GM19467 (cell line): Measurements from ENCODE around the gene ERI3.
A peak's percentile ranks its signal among the peaks of the same experiment; 100 is the strongest.

ENCODE experiments used
- ATAC-seq: cut with Tn5 transposase; IDR thresholded peaks from one replicate; pipeline ENCODE4 v1.9.1; 2021; ENCODE audit warnings: mild to moderate bottlenecking, moderate library complexity; ENCODE audit not compliant: unreplicated experiment

The ERI3 gene, protein sequence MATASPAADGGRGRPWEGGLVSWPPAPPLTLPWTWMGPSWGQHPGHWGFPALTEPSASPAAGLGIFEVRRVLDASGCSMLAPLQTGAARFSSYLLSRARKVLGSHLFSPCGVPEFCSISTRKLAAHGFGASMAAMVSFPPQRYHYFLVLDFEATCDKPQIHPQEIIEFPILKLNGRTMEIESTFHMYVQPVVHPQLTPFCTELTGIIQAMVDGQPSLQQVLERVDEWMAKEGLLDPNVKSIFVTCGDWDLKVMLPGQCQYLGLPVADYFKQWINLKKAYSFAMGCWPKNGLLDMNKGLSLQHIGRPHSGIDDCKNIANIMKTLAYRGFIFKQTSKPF

DNA sequence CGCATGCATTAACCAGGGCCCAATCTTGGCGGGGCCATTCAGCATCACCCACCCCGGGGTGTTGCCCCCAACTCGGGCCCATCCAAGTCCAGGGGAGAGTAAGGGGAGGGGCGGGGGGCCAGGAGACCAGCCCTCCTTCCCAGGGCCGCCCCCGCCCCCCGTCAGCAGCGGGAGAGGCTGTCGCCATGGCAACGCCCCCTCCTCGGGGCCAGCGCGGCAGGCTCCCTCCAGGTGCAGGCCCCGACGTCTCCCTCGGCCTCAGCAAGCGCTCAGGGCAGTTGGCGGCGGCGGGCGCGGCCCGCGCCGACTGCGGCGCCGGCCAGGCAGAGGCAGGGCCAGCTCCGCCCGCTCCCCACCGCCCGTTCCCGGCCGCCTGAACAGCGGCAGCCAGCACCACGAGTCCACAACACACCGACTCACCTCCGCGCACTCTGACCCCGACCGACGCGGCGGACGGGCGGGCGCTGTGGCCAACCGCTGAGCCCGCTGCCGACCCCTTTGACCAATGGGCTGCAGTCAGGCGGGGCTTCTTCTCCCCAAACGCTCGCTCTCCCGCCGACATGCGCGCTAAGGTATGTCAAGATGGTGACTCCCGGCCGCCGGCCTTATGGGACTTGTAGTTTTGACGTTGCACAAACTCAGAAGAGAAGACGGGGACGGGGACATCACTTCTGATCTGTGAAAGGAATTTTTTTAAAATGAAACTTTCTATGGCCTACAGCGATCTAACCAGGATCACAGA lies at the start of gene ERI3:
ERI3 (minus strand) TSS at position 418 of the 742 bp plus-strand sequence; CDS start at position 187, 231 bp downstream.
- ATAC-seq = peak; percentile 95

DNA sequence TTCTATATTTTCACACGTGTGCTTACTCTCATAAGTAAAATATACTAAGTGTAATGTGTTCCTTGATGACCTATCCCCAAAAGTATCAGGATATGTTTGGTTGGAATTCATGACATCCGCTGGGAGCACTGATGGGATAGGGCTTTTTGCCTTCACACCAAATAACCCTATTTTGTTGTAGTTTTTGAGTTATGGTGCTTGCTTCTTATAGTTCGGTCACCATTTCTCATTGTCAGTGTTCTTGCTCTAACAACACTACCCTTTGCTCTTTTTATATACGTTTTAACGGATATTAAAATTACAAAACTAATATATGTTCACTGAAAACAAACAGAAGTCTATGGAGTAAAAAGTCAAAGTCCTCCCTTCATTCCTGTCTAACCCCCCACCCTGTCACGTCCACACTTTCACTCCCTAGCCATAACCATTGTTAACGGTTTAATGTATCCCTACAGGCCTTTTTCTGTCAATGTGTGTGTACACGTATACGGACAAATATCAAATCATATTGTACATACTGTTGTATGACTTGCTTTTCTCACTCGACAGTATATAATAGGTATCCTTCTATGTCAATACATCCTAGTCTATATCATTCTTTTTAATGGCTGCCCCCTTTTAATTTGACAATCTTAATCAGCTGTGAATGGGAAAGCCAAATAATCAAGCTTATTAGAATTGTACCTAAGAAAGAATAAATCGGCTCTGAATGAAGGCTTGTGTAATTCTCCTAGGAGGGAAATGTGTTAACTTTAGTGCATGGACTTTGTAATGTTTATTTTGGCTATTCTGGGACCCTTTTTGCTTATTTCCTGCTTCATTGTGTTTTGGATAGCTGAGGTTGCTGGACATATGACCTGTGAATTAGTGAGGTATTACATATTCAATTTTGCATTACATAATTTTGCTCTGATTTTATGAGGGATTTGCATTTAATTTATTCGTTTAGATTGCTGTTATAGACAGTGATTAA lies 46.5 kb upstream of the ERI3 start:
- no peak for ATAC-seq

DNA sequence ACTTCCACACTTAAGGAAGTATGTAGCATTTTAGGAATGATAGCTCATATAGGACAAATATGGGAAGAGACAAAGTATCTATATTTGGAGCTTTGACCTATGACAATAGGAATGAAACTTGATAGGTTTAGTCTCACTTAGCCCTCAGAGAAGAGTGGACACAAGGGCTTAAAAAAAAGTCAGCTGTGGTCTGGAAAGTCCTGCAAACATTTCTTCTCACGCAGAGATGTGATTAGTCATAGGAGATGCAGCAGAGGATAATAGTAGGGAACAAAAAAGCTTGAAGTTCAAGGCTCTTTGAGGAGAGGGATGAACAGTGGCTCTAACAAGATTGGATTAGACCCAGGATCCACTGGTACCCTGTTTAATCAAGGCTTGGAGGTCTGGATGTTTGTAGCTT lies 35.2 kb upstream of the ERI3 start:
- no peak for ATAC-seq

DNA sequence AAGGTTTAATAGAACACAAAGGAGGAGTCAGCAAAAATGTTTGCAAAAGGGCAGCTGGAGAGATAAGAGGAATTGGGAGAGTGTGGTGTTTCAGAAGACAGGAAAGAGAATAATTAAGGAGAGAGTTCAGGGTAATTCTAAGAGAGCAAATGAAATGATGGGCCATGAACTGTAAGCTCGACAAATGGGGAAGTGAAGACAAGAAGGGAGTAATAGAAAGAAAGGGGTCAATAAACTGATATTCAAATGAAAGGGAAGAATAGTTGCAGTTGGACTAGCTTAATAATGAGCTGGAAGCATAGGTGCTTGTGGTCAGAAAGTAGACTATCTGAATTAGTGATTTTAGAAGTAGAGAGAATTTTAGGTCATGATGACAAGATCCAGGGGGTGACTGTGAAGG lies 34.4 kb upstream of the ERI3 start:
- ATAC-seq = no peak

DNA sequence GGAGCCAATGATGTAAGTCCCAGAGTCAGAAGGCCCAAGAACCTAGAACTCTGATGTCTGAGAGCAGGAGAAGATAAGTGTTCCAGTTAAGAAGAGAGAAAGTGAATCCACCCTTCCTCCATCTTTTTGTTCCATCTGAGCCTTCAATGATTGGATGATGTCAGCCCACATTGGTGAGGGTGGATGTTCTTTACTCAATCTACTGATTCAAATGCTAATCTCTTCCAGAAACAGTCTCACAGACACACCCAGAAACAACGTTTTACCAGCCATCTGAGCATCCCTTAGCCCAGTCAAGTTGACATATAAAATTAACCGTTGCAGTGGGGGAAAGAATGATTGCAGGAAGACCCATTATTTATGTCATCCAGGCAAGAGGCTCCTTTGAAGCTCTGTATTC lies 33.5 kb upstream of the ERI3 start:
- no peak for ATAC-seq

DNA sequence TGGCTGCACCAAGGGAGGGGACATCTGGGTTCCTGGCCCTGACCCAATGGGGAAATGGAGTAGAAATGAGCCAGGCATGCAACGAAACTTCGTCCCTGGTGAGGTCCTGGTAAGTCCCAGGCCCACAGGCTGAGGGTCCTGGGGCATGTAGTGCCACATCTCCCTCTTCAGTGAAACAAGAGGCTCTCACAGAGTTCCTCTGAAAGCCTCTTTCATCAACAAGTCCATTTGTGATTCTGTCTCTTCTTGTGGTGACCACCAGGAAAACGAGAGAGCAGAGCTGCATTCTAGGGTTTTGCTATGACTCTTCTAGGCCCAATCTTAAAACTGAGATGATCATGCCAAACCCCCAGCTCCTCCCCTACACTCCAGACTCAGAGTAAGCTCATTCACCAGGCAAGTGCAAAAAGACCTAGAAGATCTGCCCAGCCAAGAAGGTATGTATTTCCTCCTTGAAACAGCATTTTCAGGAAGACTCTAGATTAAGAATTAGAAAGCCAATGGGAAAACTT lies 25.7 kb upstream of the ERI3 start:
- no peak for ATAC-seq

DNA sequence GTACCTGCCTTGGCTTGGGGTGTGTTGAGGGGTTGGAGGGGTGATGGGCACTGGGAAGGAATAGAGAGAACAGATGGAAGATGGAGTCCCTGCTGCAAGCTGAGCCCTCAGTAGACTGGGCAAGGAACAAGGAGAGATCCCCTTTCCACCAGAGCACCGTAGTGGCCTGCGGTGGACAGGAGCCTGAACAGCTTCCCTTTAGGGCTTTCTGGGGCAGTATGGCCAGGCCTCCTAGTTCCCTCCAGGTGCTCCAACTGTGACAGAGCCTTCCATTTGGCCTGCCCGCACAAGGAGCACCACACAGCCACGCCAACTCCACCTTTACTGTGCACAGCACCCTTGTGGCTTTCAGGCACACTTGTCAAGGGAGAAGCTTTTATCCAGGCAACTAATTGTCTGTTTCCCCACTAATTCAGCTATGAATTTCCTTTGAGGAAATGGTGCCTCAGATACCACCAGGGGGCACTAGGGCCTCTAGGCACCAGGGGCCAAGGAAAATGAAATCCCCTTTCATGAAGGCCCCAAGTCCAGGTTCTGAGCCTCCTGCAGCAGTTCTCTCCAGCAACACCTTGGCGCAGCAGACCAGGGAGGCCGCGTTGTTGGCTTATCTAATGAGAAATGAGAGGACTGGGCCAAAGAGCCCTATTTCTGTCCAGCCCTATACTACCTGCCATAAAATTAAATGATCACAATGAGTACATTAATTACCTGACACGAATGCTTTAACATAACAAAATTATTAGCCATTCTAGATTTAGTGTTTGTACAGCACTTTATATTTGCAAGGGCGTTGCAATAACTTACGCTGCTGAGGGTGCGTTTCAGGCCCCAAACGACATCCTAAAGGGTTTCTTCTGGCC lies 23.1 kb upstream of the ERI3 start:
- no peak for ATAC-seq

DNA sequence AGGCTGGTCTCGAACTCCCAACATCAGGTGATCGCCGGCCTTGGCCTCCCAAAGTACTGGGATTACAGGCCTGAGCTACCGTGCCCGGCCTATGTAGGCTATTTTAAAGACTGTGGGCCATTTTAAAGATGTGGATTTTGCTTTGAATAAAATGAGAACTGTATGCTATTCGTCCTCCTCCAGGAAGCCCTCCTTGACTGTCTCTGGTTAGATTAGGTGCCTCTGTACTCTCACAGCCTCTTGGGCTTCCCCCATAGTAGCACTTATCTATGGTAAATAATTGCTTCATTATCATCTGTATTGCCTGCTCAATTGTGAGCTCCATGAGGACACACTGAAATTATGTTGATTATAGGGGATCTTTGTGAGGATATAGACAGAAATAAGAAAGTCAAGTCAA lies 20.5 kb upstream of the ERI3 start:
- no peak for ATAC-seq

DNA sequence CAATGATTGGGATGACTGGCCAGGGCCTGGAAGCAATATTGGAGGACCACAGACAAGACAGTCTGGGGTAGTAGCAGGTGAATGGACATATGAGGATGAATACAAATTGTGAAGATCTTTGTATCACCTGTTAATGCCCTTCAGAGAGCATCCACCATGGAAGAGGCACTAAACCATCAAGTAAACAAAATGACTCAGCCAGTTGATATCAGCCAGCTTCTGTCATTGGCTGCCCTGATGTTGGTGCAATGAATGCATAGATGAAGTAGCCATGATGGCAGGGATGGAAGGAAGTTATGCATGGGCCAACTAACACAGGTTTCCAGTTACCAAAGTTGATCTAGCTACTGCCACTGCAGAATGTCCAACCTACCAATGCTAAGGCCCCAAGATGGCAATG lies 16.1 kb upstream of the ERI3 start:
- no peak for ATAC-seq

DNA sequence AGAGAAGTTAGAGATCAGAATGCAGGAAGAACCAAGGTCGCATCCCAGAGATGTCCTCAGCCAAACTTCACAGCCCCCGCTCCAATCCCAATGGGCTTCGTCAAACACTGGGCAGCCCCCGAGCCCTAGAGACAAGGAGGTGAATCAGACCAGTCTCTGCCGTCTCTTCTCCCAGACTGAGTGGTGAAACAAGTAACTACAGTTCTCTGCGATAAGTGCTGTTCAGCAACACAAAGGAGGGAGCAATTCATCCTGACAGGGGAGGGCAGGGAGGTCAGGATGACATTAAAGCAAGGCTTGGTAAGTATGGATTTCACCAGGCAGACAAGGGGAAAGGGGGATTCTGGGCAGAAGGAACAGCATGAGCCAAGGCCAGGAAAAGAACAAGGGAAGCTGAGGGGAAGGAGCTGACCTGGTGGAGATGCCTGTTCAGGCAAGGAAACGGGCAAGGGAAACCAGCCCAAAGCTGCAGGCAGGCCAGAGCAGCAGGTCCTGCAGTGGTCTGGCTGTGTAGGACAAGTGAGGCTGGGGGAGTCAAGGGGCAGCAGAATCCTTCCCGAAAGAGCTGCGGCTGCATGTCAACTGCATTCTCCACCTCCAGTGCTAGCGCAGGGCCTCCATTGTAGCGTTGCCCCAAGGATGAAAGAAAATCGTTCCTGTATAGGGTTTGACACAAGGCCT lies 13.6 kb upstream of the ERI3 start:
- ATAC-seq = no peak

DNA sequence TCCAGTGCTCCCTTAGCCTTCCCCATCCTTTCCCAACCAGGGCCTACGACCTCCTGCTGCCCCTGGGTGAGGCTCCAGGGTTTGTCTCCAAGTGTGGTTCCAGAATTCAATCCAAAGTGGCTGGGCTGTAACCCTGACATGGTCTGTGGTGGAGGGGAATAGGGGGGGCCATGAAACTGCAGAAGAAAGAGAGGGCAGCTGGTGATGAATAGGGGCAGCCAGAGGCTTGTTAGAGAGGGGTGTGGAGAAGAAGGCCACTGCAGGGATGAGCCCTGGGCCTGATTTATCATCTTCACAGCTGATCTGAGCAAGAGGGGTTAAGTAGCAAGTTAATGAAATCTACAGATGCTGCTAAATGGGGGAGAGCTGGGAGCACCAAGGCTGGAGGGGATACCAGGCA lies 12.9 kb upstream of the ERI3 start:
- ATAC-seq = no peak

DNA sequence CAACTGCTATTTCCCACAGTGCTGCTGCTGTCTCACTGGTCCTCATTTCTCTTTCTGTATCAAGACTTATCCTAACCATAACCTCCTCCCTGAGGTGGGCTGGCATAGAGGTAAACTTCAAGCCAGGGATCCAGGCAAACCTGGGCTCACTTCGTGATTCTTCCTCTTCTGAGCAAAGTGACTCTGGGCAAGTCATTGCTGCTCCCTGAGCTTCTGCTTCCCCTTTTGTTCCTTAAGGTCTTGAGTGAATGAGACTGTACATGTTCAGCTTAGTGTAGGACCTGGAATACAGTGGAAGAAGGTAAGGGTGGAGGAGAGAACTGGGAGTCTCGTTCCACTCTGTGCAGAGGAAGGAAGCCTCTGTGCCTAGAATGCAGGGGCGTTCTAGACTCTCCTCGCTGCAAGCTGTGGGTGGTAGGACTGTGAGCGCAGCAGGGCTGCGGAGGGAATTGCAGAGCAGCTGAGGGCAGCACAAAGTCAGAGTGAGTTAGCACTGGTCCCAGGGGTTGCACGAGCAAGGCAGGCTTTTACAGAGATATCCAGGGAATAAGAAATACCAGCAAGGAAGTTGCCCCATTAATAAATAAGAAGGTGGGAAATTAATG lies 11.4 kb upstream of the ERI3 start:
- no peak for ATAC-seq

DNA sequence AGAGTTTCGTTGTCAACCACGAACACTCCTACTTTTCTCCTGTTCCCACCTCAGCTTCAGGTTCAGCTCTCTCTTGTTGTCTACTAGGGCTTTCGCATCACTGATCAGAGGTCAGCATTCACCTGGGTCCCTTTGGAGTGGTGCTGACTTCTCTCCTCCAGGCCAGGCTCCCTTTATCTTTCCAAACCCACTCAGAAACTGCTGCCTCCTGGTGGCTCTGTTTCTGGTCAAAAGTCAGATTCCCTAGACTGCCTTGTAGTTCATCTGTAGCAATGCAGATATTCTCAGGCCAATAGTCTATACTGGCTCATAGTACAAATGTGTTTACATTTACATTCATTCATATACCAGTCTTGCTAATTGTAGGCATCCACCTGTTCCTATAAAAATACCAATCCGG lies 6.4 kb upstream of the ERI3 start:
- no peak for ATAC-seq

DNA sequence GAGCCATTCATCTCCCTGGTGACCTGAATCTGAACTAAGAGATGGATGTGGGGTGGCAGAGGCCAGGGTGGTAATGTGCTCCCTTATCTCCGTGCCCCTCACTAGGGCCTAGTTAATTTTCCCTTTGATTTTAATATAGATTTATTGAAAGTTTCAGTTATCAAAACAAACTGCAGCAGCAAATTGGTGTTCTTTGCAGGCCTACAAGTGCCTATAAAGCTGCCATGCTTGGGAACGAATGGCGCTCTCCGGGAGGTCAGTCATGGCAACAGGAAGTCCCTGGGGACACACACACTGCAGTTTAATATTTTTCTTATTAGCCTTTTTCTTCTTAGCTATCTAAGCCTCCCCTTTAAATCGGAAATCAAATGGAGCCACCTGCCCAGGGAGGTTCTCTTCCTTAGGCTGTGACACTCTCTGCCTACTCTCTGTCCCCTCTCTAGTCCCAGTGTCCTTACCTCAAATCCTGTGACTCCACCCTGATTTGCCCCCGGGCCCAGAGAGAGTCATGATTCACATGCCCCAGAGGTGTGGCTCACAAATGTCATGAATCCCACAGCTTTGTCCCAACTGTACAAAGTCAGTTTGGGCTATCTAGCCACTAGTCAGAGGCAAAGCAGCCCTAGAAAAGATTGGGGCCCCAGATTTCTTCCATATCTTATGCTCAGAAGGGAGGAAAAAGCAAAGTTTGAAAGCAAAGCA lies 4.3 kb upstream of the ERI3 start:
- ATAC-seq = no peak

DNA sequence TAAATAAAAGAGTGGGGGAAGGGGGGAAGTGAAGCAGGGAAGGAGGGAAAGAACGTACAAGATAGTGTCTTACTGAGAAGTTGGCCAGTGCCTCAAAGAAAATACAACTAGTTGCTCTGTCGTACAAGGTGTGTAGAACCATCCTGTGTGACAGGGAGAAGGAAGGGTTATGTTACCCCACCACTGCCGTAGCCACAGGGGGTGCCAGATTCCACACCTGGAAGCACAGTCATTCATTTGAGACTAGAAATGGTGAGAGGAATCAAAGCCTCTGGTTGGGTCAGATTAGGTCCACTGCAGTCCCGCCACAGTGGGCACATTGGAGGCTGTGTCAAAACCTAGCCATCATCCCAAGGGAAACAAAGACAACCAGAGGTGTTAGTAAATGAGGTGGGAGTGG lies 2.7 kb upstream of the ERI3 start:
- no peak for ATAC-seq

DNA sequence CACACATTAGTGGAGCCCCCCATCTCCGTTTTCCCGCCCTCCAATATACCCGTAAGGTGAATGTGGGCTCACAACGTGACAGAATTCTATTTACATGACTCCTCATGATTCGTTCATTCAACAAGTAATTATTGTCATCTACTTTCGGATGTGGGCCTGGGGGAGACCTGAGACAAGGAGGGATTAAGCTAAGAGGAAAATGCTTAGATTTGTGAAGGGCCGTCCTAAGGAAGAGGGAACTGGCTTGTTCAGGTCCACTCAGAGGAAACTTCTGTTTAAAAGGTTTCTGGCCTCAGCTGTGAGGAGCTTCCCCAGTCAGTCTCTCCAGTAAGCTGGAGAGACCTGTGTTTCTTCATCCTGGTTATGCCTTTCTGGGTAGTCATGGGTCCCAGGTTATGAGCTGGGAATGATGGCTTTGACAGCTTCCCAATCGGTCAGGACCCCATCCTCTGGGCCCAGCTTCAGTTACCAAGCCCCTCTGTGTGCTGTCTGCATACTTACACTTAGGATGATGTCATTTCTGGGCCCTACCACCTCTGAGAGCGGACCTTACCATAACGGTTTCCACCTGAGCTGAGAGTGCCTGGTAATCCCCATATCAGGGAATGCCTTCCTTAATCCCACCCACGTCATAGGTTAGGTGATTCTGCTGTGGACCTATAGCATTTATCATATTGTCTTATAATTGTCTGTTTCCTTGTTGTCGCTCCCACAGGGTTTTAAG lies 687 bp upstream of the ERI3 start:
- ATAC-seq = no peak

DNA sequence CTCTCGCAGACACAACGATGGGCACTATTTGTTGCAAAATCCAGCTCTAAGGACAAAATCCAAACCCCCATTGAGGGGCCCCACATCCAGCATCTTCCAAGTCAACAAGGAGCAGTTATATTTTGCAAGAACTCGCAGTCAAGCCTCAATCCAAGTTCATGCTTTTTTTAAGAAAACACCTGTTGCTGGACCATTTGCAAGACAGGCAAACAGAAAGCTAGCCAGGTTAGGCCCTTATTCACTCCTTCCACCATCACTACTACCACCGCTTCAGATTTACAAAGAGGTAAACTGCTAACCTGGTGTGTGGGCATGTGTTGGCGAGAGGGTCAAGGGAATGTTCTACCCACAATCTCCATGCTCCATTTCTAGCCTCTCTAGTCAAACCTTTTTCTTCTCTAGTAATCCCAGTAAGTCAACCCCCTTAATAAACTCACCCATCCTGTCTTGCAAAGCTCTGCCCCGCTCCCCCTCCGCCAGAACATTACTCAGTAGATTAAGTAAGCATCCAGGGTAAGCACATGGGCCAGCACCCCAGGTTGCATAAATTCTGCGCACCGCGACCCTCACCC lies 703 bp downstream of the ERI3 start:
- no peak for ATAC-seq

DNA sequence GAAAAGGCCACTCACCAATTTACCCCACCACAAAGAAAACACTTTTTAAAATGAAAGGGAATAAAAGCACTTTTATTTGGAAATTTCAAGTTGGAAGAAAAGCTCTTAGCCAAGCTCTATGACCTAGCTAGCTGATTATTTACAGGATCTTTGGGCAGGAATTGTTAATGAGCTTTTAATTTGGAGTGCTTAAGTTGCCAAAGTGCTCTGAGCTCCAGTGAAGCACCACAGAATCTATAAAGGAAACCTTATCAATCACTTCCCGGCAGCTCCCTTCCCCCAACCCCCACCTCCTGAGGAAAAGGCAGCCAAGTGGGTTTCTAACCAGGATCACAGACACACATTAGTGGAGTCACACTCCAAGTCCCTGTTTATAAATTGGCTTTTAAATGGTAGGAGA lies 1.5 kb downstream of the ERI3 start:
- no peak for ATAC-seq
